HL-60 (cell line): ENCODE measurements around the gene ANKRD44.
A peak's percentile ranks its signal among the peaks of the same experiment; 100 is the strongest.

Experiments used
- DNase-seq, 2 experiments: peaks; one replicate each; pipeline ENCODE4 v3.0.0-alpha.2; 2010 to 2020; ENCODE audit warnings: low read depth in 1 of 2, low spot score in 1 of 2
- H3K27ac ChIP-seq: fragments of 250-450 bp; sonication (Bioruptor Pico); replicated peaks from 2 replicates; pipeline ENCODE4 v1.5.1; 2020; ENCODE audit warnings: mild to moderate bottlenecking, moderate library complexity
- H3K27me3 ChIP-seq: fragments of 250-450 bp; sonication (Bioruptor Pico); 2 replicates; pipeline ENCODE4 v1.5.1; 2021; ENCODE audit warnings: mild to moderate bottlenecking, moderate library complexity; ENCODE audit not compliant: insufficient read depth, poor library complexity, severe bottlenecking
- H3K4me3 ChIP-seq: replicated peaks from 2 replicates; pipeline ENCODE4 v1.5.1; 2011; ENCODE audit warnings: mild to moderate bottlenecking, control low read depth, low read length; ENCODE audit not compliant: insufficient read depth
- CTCF ChIP-seq: IDR thresholded peaks from one replicate; pipeline ENCODE4 v1.5.1; 2011; ENCODE audit warnings: low read length, control low read depth, inconsistent platforms; ENCODE audit not compliant: insufficient read depth
- GABPA ChIP-seq: IDR thresholded peaks from 2 replicates; pipeline ENCODE4 v1.6.1; 2012; ENCODE audit warnings: low read depth
- POLR2AphosphoS5 ChIP-seq: IDR thresholded peaks from 2 replicates; pipeline ENCODE4 v1.6.1; 2012; ENCODE audit warnings: low read depth
- REST ChIP-seq: IDR thresholded peaks from 2 replicates; pipeline ENCODE4 v1.6.1; 2012; ENCODE audit warnings: low read depth; ENCODE audit not compliant: insufficient replicate concordance
- SPI1 ChIP-seq: IDR thresholded peaks from 2 replicates; pipeline ENCODE4 v1.6.1; 2012; ENCODE audit warnings: low read depth, mild to moderate bottlenecking, borderline replicate concordance

The ANKRD44 gene

GRCh38 chr2:197328461-197328860 lies 17.9 kb upstream of the ANKRD44 start:
- Histone ChIP-seq H3K4me3 (no peak overlapping the region), H3K27ac (no peak overlapping the region), H3K27me3 (no peaks in the 10 kb centered on the region)
- no peak for TF ChIP-seq CTCF
- TF ChIP-seq POLR2AphosphoS5: no peak
- TF ChIP-seq REST: no peak
- no peak for TF ChIP-seq GABPA
- TF ChIP-seq SPI1: no peak
- no peak for DNase-seq

- no peak for TF ChIP-seq GABPA
- no peak for TF ChIP-seq REST
- TF ChIP-seq POLR2AphosphoS5: no peak
- TF ChIP-seq SPI1: peak; percentile 89
- no peak for TF ChIP-seq CTCF
- DNase-seq: no peak
- Histone ChIP-seq H3K27ac (no peak overlapping the region), H3K4me3 (no peak overlapping the region), H3K27me3 (no peaks in the 10 kb centered on the region)
Measured at GRCh38 chr2:197327472-197328098, 17.0 kb upstream of the ANKRD44 start.

DNA sequence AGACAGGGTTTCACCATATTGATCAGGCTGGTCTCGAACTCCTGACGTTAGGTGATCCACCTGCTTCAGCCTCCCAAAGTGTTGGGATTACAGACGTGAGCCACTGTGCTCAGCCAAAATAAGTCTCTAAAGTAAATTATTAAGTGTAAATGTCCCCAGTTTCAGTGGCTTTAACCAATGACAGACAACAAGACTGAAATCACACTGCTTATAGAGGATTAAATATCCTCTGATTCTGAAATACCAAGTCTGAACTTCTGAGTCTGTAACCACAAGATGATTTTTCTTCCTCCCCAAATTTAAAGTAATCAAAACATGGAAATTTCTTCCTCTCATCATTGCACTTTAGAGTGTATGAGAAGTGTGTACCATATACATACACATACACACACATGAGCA lies 16.5 kb upstream of the ANKRD44 start:
- Histone ChIP-seq H3K4me3 (no peak overlapping the region), H3K27ac (no peak overlapping the region), H3K27me3 (no peaks in the 10 kb centered on the region)
- DNase-seq: no peak
- TF ChIP-seq GABPA (no peak), CTCF (no peak), SPI1 (no peak), POLR2AphosphoS5 (no peak), REST (no peak)
